Activated naive CD4-positive, alpha-beta T cell treated with anti-CD3 and anti-CD28 coated beads for 36 hours (primary cell): ENCODE results near the gene CYTIP. TPM values are rescaled to one million over a fixed set of nuclear protein-coding genes. Genes with fewer than 3 reads are reported as not detected.

ENCODE experiments used
- CTCF ChIA-PET: fragments of 350-600 bp; sonication (Branson Sonifier 250); formaldehyde crosslinking; loops from one replicate; lab custom pipeline; 2021; ENCODE audit warnings: antibody characterized with exemption; lab: Charles Lee
- DNase-seq: peaks from one replicate; pipeline ENCODE4 v3.0.0-alpha.2; 2020
- H3K27ac Mint-ChIP-seq: one replicate; pipeline ENCODE4 v1.8.0; 2021; ENCODE audit warnings: mild to moderate bottlenecking, mixed read lengths
- H3K27me3 Mint-ChIP-seq: one replicate; pipeline ENCODE4 v1.8.0; 2021; ENCODE audit warnings: low read depth, mixed read lengths
- H3K36me3 Mint-ChIP-seq: one replicate; pipeline ENCODE4 v1.8.0; 2021; ENCODE audit warnings: low read depth, mixed read lengths
- H3K4me1 Mint-ChIP-seq: one replicate; pipeline ENCODE4 v1.8.0; 2021; ENCODE audit warnings: low read depth, mixed read lengths
- H3K4me3 Mint-ChIP-seq: one replicate; pipeline ENCODE4 v1.8.0; 2021; ENCODE audit warnings: mild to moderate bottlenecking, moderate library complexity, mixed read lengths
- H3K9me3 Mint-ChIP-seq: one replicate; pipeline ENCODE4 v1.8.0; 2021; ENCODE audit warnings: mixed read lengths
- intact Hi-C: fragments of 100-400 bp; cut with micrococcal nuclease; formaldehyde crosslinking; loops from one replicate; pipeline ENCODE4 v1.15.1; 2023
- total RNA-seq, 2 experiments: library from RNA; stranded (reverse); gene quantifications; one replicate each; pipeline ENCODE4 v1.2.3, GENCODE V29; 2021

The CYTIP gene
- total RNA-seq, 2 experiments from 2014 or later = 599 to 610 TPM

DNA sequence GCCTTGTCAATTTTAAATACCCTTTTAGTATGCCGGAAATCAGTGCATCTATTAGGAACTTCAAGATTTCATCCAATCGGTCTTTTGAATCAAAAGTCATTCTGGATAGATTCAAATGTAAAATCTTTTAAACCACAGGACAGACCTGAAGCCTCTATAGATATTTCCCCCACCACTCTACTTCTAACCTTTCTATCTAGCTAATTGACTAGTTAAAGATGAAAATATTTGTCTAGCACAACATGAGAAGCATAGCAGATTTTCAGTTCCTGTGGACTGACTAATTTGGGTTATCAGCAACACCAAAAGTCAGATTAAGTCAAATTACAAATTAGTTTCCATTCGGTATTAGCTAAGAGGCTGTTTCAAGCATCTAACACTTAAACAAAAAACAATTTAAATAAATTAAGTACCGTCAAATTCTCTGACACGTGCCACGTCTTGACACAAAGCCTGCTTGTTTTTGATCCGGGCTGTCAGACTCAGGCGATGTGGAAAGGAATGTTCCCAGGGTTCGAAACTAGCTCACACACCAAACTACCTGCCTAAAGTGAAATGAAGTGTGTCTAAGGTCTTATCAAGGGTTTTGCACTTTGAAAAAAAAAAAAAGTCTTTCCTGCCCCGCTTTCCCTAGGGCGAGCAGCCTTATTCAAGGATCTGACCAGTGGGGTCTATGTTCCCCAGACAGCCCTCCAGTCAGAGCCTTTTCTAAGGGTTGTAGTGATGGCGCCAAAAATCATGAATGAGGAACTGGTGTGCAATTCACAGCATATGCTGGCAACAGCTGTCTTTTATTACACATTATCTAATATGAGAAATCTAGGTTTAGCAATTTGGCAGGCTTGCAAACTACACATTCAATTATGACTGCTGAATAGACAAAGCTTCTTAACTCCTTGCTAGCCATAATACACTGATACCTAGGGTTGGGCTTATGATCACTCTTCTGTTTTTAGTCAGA is 4.7 kb downstream of the CYTIP start:
- intact Hi-C loops = no loop called here
- peaks cover 98% of the 10 kb centered on the region for H3K36me3 Mint-ChIP-seq
- H3K27me3 Mint-ChIP-seq = no peaks in the 10 kb centered on the region
- CTCF ChIA-PET = interaction anchor here (0.7 to 2.9 kb wide), 16 partner anchors 8 to 1451 kb away, joined by 3 to 16 read pairs (median 4); no protein-coding TSS in a partner anchor
- H3K27ac Mint-ChIP-seq = peak overlapping the region; percentile 100
- peaks cover 7% of the 10 kb centered on the region for H3K4me1 Mint-ChIP-seq
- peak overlapping the region; percentile 97 for H3K4me3 Mint-ChIP-seq
- peak; percentile 38 for DNase-seq
- no peaks in the 10 kb centered on the region for H3K9me3 Mint-ChIP-seq

DNA sequence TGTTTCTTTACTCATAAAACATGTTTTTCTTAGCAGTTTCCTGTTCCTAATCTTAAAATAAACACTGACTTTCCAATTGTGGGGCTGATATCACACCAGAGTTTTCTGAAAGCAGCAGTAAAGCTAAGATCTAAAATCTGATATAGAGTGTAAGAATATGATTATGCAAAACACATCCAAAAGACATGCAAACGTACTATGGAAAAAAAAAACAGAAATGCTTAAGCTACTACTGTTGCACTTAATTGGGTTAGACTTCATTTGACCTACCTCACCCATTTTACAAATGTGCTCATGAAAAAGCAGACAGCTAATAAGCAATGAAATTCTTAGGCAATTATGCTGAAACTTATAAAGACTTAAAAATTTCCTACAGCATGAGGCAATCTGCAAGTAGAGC is 10.5 kb downstream of the CYTIP start:
- no peaks in the 10 kb centered on the region for H3K27me3 Mint-ChIP-seq
- H3K27ac Mint-ChIP-seq = peak overlapping the region; percentile 100
- peaks cover 3% of the 10 kb centered on the region for H3K9me3 Mint-ChIP-seq
- H3K36me3 Mint-ChIP-seq = peaks cover 99% of the 10 kb centered on the region
- H3K4me1 Mint-ChIP-seq = peaks cover 62% of the 10 kb centered on the region
- H3K4me3 Mint-ChIP-seq = peak overlapping the region; percentile 75
- no peak for DNase-seq
- intact Hi-C loops = loop anchor here (1.0 kb wide), 1 partner anchor 8 kb away; no protein-coding TSS in a partner anchor
- CTCF ChIA-PET = interaction anchor here (0.7 to 6.0 kb wide), 9 partner anchors 10 to 106 kb away, joined by 3 to 40 read pairs (median 5); partner anchors contain the start of gene CYTIP

- intact Hi-C loops = loop anchor here (1.0 kb wide), 2 partner anchors 9 to 11 kb away; no protein-coding TSS in a partner anchor
- Mint-ChIP-seq H3K9me3 (peaks cover 3% of the 10 kb centered on the region), H3K4me1 (peaks cover 70% of the 10 kb centered on the region), H3K27ac (peak overlapping the region; percentile 100), H3K4me3 (peak overlapping the region; percentile 75), H3K27me3 (no peaks in the 10 kb centered on the region), H3K36me3 (peaks cover 99% of the 10 kb centered on the region)
- CTCF ChIA-PET = interaction anchor here (1.0 to 6.0 kb wide), 11 partner anchors 8 to 130 kb away, joined by 3 to 40 read pairs (median 5); partner anchors contain the start of gene CYTIP
- no peak for DNase-seq
Measured at GRCh38 chr2:157432475-157433106, 11.3 kb downstream of the CYTIP start.

GRCh38 chr2:157431176-157431575 is 12.7 kb downstream of the CYTIP start:
- peaks cover 85% of the 10 kb centered on the region for H3K4me1 Mint-ChIP-seq
- peaks cover 3% of the 10 kb centered on the region for H3K9me3 Mint-ChIP-seq
- peak overlapping the region; percentile 75 for H3K4me3 Mint-ChIP-seq
- peak overlapping the region; percentile 100 for H3K27ac Mint-ChIP-seq
- CTCF ChIA-PET = interaction anchor here (0.9 to 6.0 kb wide), 9 partner anchors 12 to 128 kb away, joined by 3 to 40 read pairs (median 4); partner anchors contain the start of gene CYTIP
- no peaks in the 10 kb centered on the region for H3K27me3 Mint-ChIP-seq
- peaks cover 100% of the 10 kb centered on the region for H3K36me3 Mint-ChIP-seq
- intact Hi-C loops = loop anchor here (2.0 kb wide), 1 partner anchor 14 kb away; the partner anchor contains the start of gene CYTIP
- DNase-seq = no peak

DNA sequence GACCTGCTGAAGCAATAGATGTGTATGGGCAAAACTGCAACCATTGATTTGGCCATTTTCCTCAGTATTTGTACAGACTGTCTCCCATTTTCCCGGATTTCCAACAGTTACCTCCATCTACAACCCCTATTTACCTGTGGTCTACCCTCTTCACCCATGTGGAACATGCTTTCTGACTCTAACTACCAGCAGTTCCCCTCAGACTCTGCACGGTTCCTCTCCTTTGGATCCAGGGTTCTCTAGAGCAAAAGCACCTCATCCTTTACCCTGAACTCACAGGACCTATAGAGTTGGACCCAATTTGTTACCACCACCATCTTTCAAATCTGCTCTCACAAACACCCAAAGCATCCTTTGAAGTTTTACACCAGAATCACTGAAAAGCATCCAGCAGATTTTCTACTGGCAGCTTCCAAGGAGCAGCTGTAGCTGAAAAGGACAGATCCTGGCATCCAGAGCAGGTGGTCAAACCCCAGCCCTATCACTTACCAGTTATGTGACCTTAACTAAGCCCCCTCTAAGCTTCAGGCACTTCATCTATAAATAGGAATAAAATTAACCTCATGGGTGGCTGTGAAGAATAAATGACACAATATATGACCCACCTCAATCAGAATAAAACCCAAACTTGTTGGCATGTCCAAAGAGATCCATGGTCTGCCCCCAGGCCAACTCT is 15.3 kb downstream of the CYTIP start:
- H3K4me3 Mint-ChIP-seq = peak overlapping the region; percentile 75
- DNase-seq = no peak
- intact Hi-C loops = no loop called here
- peaks cover 87% of the 10 kb centered on the region for H3K4me1 Mint-ChIP-seq
- CTCF ChIA-PET = interaction anchor here (2.5 kb wide), 1 partner anchor 101 kb away, joined by 14 read pairs; no protein-coding TSS in a partner anchor
- peaks cover 3% of the 10 kb centered on the region for H3K9me3 Mint-ChIP-seq
- H3K27me3 Mint-ChIP-seq = no peaks in the 10 kb centered on the region
- peaks cover 90% of the 10 kb centered on the region for H3K36me3 Mint-ChIP-seq
- H3K27ac Mint-ChIP-seq = peak overlapping the region; percentile 100

- H3K4me1 Mint-ChIP-seq = peaks cover 86% of the 10 kb centered on the region
- intact Hi-C loops = no loop called here
- peaks cover 89% of the 10 kb centered on the region for H3K36me3 Mint-ChIP-seq
- H3K4me3 Mint-ChIP-seq = peak overlapping the region; percentile 48
- no peaks in the 10 kb centered on the region for H3K27me3 Mint-ChIP-seq
- H3K9me3 Mint-ChIP-seq = peaks cover 3% of the 10 kb centered on the region
- DNase-seq = no peak
- CTCF ChIA-PET = interaction anchor here (0.8 to 2.5 kb wide), 3 partner anchors 37 to 100 kb away, joined by 4 to 14 read pairs (median 5); no protein-coding TSS in a partner anchor
- peak overlapping the region; percentile 100 for H3K27ac Mint-ChIP-seq
Measured at GRCh38 chr2:157427922-157428303, 16.0 kb downstream of the CYTIP start.

DNA sequence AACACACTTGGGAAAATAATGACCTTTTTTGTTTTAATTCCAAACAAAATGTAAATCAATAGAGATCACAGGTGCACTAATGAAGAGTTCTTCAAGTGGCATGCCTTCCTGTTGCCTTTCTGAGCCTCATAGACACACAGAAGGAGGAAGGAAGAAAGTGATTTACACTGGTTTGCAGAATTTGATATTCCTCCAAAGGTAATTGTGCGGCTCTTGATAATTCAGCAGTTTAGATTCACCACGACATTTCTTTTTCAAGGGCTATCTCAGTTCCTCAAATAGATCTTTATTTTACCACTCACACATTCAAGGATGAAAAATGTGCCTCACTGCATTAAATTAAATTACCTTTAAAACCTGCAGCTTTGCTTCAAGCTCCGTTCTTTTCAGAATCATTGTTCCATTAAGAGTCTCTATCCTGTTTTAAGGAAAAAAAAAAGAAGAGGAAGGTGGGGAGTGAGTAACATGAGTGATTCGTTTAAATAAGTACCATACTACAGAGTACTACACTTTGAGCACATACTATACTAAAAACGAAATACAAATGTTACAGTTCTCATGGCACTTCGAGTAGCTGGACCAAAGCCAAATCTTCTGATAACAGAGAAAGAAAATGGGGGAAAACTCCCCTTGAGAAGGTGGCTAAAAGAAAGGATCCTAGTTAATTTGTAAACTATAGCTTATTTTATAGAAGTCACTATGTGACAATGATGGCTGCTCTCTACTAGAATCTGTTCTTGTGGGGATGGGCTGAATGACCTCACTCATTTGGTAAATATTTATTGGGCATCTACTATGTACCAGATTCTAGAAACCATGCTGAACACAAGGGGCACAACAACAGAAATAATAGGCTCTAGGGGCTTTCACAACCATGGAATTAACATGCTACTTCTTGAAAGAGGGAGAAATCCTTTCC is 16.6 kb downstream of the CYTIP start:
- H3K4me1 Mint-ChIP-seq = peaks cover 84% of the 10 kb centered on the region
- no peaks in the 10 kb centered on the region for H3K27me3 Mint-ChIP-seq
- peaks cover 3% of the 10 kb centered on the region for H3K9me3 Mint-ChIP-seq
- peaks cover 87% of the 10 kb centered on the region for H3K36me3 Mint-ChIP-seq
- peak overlapping the region; percentile 100 for H3K27ac Mint-ChIP-seq
- H3K4me3 Mint-ChIP-seq = peak overlapping the region; percentile 52
- no peak for DNase-seq
- intact Hi-C loops = no loop called here
- CTCF ChIA-PET = interaction anchor here (0.8 to 2.5 kb wide), 4 partner anchors 37 to 99 kb away, joined by 4 to 14 read pairs (median 4); no protein-coding TSS in a partner anchor

DNA sequence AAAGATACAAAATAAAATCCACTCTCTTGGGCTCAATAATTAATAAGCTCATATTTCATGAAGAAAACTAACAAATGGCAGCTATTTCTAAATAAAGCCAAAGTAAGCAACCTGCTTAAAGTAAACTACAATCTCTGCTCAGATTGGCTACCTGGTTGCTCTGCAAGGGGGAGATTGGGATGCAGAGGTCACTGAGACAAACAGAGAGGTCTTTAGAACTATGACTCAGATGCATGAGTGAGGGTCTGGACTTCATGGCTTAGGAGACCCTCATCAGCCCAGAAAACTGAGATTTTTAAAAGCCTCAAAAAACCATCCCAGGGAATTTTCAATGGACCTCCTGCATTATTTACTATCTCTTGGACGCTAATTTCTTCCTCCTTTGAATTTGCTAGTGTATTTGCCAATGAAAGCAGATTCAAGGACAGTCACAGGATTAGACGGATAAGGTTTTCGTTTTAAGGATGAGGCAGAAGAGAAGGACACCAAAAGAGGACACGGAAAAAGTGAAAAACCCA is 17.4 kb downstream of the CYTIP start:
- Mint-ChIP-seq H3K36me3 (peaks cover 87% of the 10 kb centered on the region), H3K9me3 (peaks cover 3% of the 10 kb centered on the region), H3K27ac (peak overlapping the region; percentile 100), H3K4me3 (peak overlapping the region; percentile 52), H3K27me3 (no peaks in the 10 kb centered on the region), H3K4me1 (peaks cover 84% of the 10 kb centered on the region)
- CTCF ChIA-PET = interaction anchor here (0.7 to 2.5 kb wide), 5 partner anchors 32 to 99 kb away, joined by 3 to 14 read pairs (median 4); no protein-coding TSS in a partner anchor
- DNase-seq = no peak
- intact Hi-C loops = no loop called here

GRCh38 chr2:157424374-157424773 is 19.5 kb downstream of the CYTIP start:
- Mint-ChIP-seq H3K4me1 (peaks cover 84% of the 10 kb centered on the region), H3K4me3 (no peak overlapping the region), H3K27ac (no peak overlapping the region), H3K27me3 (no peaks in the 10 kb centered on the region), H3K36me3 (peaks cover 85% of the 10 kb centered on the region), H3K9me3 (peaks cover 3% of the 10 kb centered on the region)
- DNase-seq = no peak
- CTCF ChIA-PET = interaction anchor here (0.8 to 1.2 kb wide), 5 partner anchors 88 to 117 kb away, joined by 3 to 10 read pairs (median 6); partner anchors contain the start of gene ERMN
- intact Hi-C loops = no loop called here

GRCh38 chr2:157421964-157422363 is 21.9 kb downstream of the CYTIP start:
- Mint-ChIP-seq H3K4me1 (peaks cover 81% of the 10 kb centered on the region), H3K27me3 (no peaks in the 10 kb centered on the region), H3K4me3 (peak overlapping the region; percentile 33), H3K27ac (peak overlapping the region; percentile 95), H3K9me3 (no peaks in the 10 kb centered on the region), H3K36me3 (peaks cover 84% of the 10 kb centered on the region)
- intact Hi-C loops = loop anchor here (1.0 to 2.0 kb wide), 5 partner anchors 9 to 55 kb away; partner anchors contain the start of gene CYTIP
- CTCF ChIA-PET = interaction anchor here (1.1 to 2.7 kb wide), 3 partner anchors 8 to 117 kb away, joined by 3 to 20 read pairs (median 6); no protein-coding TSS in a partner anchor
- no peak for DNase-seq
